A673 (cell line): ENCODE data around the gene ROR2. TPM values are rescaled to one million over a fixed set of nuclear protein-coding genes. Genes with fewer than 3 reads are reported as not detected.

ENCODE experiments used
- BruUV-seq: library from RNA; stranded (reverse); fragments of 400-500 nt; replicated peaks from 2 replicates; lab custom pipeline; 2021; lab: Mats Ljungman, UMichigan
- CTCF ChIA-PET: fragments of 300-600 bp; sonication (Branson Sonifier 250); formaldehyde crosslinking; loops from one replicate; lab custom pipeline; 2022; ENCODE audit warnings: antibody characterized with exemption; lab: Charles Lee
- POLR2A ChIA-PET: fragments of 300-600 bp; sonication (Branson Sonifier 250); formaldehyde crosslinking; loops from one replicate; lab custom pipeline; 2022; ENCODE audit warnings: antibody characterized with exemption; ENCODE audit not compliant: low non-redundant PET; lab: Charles Lee
- DNase-seq: peaks from one replicate; pipeline ENCODE4 v3.0.0-alpha.2; 2015; ENCODE audit warnings: low spot score
- H3K27ac ChIP-seq: fragments of 200-600 bp; sonication (generic); 2 replicates; pipeline ENCODE4 v1.5.1; 2016; ENCODE audit warnings: mixed run types, low read depth, mild to moderate bottlenecking, mixed read lengths, antibody characterized with exemption, low read length; ENCODE audit not compliant: poor library complexity, severe bottlenecking
- H3K27me3 ChIP-seq: fragments of 200-600 bp; sonication (generic); replicated peaks from 2 replicates; pipeline ENCODE4 v1.6.1; 2017; ENCODE audit warnings: mixed run types, low read depth, mild to moderate bottlenecking, mixed read lengths, antibody characterized with exemption, low read length; ENCODE audit not compliant: insufficient read depth, poor library complexity
- H3K36me3 ChIP-seq: fragments of 200-600 bp; sonication (generic); 2 replicates; pipeline ENCODE4 v1.6.1; 2016; ENCODE audit warnings: mixed run types, mild to moderate bottlenecking, mixed read lengths, antibody characterized with exemption, low read length; ENCODE audit not compliant: insufficient read depth, poor library complexity, severe bottlenecking
- H3K4me1 ChIP-seq: fragments of 200-600 bp; sonication (generic); 2 replicates; pipeline ENCODE4 v1.6.1; 2017; ENCODE audit warnings: mixed run types, mild to moderate bottlenecking, mixed read lengths, antibody characterized with exemption, low read length; ENCODE audit not compliant: insufficient read depth, poor library complexity, severe bottlenecking
- H3K4me3 ChIP-seq: fragments of 200-600 bp; sonication (generic); 2 replicates; pipeline ENCODE4 v1.5.1; 2016; ENCODE audit warnings: low read depth, mixed run types, mild to moderate bottlenecking, mixed read lengths, low read length; ENCODE audit not compliant: poor library complexity, severe bottlenecking
- H3K9me3 ChIP-seq: fragments of 200-600 bp; sonication (generic); 2 replicates; pipeline ENCODE4 v1.6.1; 2016; ENCODE audit warnings: mixed run types, low read depth, mild to moderate bottlenecking, mixed read lengths, antibody characterized with exemption, low read length; ENCODE audit not compliant: poor library complexity, severe bottlenecking
- CTCF ChIP-seq: fragments of 300-800, 200-600 bp; sonication (generic); conservative IDR thresholded peaks from 2 replicates; pipeline ENCODE4 v1.5.1; 2017; ENCODE audit warnings: low read depth, mild to moderate bottlenecking, antibody characterized with exemption, low read length, moderate library complexity, mixed read lengths
- EZH2 ChIP-seq: fragments of 200-600 bp; sonication (generic); IDR thresholded peaks from 2 replicates; pipeline ENCODE4 v1.6.1; 2017; ENCODE audit warnings: borderline replicate concordance, low read depth, mild to moderate bottlenecking, mixed read lengths, antibody characterized with exemption, low read length; ENCODE audit not compliant: poor library complexity, severe bottlenecking
- intact Hi-C: fragments of 100-400 bp; cut with micrococcal nuclease; formaldehyde crosslinking; loops from one replicate; pipeline ENCODE4 v1.10.0; 2022; ENCODE audit not compliant: unreplicated experiment
- total RNA-seq: library from RNA; stranded (reverse); gene quantifications from 2 replicates; pipeline ENCODE4 v1.2.3, GENCODE V29; 2021

Gene ROR2
- total RNA-seq, 1 experiment from 2014 or later, result 12.3 TPM

GRCh38 chr9:91678807-91679580 is 271.0 kb downstream of the ROR2 start:
- CTCF ChIA-PET, result no interaction called here
- DNase-seq, result no peak
- H3K36me3 ChIP-seq, result no peaks in the 10 kb centered on the region
- H3K27ac ChIP-seq, result no peak overlapping the region
- no peaks in the 10 kb centered on the region for H3K9me3 ChIP-seq
- H3K27me3 ChIP-seq, result no peaks in the 10 kb centered on the region
- intact Hi-C loops, result no loop called here
- H3K4me1 ChIP-seq, result peaks cover 8% of the 10 kb centered on the region
- no TSS peak for BruUV-seq
- no peak overlapping the region for H3K4me3 ChIP-seq
- TF ChIP-seq CTCF (no peak), EZH2 (no peak)
- POLR2A ChIA-PET, result no interaction called here

- no peak for DNase-seq
- BruUV-seq, result no TSS peak
- H3K27me3 ChIP-seq, result no peaks in the 10 kb centered on the region
- no peak overlapping the region for H3K4me3 ChIP-seq
- H3K9me3 ChIP-seq, result no peaks in the 10 kb centered on the region
- ChIA-PET CTCF (no interaction called here), POLR2A (no interaction called here)
- H3K4me1 ChIP-seq, result peaks cover 8% of the 10 kb centered on the region
- no peaks in the 10 kb centered on the region for H3K36me3 ChIP-seq
- no peak for TF ChIP-seq EZH2
- no peak for TF ChIP-seq CTCF
- intact Hi-C loops, result no loop called here
- H3K27ac ChIP-seq, result no peak overlapping the region
Measured at GRCh38 chr9:91677822-91678436, 272.1 kb downstream of the ROR2 start.

GRCh38 chr9:91677331-91677730 is 272.7 kb downstream of the ROR2 start:
- ChIA-PET POLR2A (no interaction called here), CTCF (no interaction called here)
- intact Hi-C loops, result no loop called here

More at GRCh38 chr9:91677331-91677730, 272.7 kb downstream of the ROR2 start:
- TF ChIP-seq EZH2, result no peak
- TF ChIP-seq CTCF, result no peak
- no TSS peak for BruUV-seq
- H3K36me3 ChIP-seq, result no peaks in the 10 kb centered on the region
- H3K4me3 ChIP-seq, result no peak overlapping the region
- DNase-seq, result no peak
- H3K27ac ChIP-seq, result no peak overlapping the region
- H3K9me3 ChIP-seq, result no peaks in the 10 kb centered on the region
- H3K4me1 ChIP-seq, result peaks cover 8% of the 10 kb centered on the region
- no peaks in the 10 kb centered on the region for H3K27me3 ChIP-seq
